ENCODE data around the gene GSK3A. TPM values are rescaled to one million over a fixed set of nuclear protein-coding genes. Genes with fewer than 3 reads are reported as not detected.

GSK3A gene
- total and polyA plus RNA-seq, 2 of the 8 experiments (the other 6 are each of a cell fraction or from before 2014, with no cell fraction given): 55.3 to 84.0 TPM

DNA sequence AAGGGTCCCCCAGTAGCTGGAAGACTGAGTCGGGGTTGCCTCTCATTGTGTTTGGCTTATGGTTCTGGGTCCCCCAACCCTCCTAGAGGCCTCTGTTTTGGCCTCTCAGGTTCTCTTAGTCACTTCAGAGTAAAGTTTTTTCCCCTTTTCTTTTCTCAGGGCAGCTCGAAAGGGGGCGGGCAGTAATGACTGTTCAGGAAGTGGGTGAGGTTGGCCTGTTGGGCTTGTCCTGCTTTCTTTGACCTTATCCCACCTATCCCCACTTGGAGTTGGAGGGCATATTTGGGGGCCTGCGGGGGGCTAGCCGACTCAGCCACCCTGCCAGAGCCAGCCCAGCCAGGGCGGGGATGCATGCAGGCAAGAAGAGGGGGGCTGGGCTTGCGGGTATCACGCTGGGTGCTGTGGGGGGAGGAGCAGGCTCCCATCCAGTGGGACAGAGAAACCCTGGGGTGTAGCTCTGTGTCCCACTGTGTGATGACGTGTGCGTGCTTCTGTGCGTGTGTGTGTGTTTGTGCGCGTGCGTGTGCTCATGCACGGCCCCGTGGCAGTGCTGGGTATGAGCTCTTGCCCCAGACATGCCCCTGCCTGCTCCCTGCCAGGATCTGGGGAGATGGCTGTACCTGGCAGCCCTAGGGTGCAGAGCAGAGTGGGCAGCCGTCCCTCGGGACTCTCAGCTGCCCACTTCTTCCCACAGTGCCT, 28.1 kb upstream of the GSK3A start (continued):
- no peak for TF ChIP-seq PHF8 (conservative IDR thresholded peaks at IDR 0.05; ENCODE audit: low read depth, low read length)
- TF ChIP-seq, protein P1, sequence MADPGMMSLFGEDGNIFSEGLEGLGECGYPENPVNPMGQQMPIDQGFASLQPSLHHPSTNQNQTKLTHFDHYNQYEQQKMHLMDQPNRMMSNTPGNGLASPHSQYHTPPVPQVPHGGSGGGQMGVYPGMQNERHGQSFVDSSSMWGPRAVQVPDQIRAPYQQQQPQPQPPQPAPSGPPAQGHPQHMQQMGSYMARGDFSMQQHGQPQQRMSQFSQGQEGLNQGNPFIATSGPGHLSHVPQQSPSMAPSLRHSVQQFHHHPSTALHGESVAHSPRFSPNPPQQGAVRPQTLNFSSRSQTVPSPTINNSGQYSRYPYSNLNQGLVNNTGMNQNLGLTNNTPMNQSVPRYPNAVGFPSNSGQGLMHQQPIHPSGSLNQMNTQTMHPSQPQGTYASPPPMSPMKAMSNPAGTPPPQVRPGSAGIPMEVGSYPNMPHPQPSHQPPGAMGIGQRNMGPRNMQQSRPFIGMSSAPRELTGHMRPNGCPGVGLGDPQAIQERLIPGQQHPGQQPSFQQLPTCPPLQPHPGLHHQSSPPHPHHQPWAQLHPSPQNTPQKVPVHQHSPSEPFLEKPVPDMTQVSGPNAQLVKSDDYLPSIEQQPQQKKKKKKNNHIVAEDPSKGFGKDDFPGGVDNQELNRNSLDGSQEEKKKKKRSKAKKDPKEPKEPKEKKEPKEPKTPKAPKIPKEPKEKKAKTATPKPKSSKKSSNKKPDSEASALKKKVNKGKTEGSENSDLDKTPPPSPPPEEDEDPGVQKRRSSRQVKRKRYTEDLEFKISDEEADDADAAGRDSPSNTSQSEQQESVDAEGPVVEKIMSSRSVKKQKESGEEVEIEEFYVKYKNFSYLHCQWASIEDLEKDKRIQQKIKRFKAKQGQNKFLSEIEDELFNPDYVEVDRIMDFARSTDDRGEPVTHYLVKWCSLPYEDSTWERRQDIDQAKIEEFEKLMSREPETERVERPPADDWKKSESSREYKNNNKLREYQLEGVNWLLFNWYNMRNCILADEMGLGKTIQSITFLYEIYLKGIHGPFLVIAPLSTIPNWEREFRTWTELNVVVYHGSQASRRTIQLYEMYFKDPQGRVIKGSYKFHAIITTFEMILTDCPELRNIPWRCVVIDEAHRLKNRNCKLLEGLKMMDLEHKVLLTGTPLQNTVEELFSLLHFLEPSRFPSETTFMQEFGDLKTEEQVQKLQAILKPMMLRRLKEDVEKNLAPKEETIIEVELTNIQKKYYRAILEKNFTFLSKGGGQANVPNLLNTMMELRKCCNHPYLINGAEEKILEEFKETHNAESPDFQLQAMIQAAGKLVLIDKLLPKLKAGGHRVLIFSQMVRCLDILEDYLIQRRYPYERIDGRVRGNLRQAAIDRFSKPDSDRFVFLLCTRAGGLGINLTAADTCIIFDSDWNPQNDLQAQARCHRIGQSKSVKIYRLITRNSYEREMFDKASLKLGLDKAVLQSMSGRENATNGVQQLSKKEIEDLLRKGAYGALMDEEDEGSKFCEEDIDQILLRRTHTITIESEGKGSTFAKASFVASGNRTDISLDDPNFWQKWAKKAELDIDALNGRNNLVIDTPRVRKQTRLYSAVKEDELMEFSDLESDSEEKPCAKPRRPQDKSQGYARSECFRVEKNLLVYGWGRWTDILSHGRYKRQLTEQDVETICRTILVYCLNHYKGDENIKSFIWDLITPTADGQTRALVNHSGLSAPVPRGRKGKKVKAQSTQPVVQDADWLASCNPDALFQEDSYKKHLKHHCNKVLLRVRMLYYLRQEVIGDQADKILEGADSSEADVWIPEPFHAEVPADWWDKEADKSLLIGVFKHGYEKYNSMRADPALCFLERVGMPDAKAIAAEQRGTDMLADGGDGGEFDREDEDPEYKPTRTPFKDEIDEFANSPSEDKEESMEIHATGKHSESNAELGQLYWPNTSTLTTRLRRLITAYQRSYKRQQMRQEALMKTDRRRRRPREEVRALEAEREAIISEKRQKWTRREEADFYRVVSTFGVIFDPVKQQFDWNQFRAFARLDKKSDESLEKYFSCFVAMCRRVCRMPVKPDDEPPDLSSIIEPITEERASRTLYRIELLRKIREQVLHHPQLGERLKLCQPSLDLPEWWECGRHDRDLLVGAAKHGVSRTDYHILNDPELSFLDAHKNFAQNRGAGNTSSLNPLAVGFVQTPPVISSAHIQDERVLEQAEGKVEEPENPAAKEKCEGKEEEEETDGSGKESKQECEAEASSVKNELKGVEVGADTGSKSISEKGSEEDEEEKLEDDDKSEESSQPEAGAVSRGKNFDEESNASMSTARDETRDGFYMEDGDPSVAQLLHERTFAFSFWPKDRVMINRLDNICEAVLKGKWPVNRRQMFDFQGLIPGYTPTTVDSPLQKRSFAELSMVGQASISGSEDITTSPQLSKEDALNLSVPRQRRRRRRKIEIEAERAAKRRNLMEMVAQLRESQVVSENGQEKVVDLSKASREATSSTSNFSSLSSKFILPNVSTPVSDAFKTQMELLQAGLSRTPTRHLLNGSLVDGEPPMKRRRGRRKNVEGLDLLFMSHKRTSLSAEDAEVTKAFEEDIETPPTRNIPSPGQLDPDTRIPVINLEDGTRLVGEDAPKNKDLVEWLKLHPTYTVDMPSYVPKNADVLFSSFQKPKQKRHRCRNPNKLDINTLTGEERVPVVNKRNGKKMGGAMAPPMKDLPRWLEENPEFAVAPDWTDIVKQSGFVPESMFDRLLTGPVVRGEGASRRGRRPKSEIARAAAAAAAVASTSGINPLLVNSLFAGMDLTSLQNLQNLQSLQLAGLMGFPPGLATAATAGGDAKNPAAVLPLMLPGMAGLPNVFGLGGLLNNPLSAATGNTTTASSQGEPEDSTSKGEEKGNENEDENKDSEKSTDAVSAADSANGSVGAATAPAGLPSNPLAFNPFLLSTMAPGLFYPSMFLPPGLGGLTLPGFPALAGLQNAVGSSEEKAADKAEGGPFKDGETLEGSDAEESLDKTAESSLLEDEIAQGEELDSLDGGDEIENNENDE (IDR thresholded peaks at IDR 0.05; ENCODE audit: insufficient replicate concordance, low read length): no peak
- TF ChIP-seq CBX5 (IDR thresholded peaks at IDR 0.05; ENCODE audit: low read depth, low read length): no peak
- no peak for TF ChIP-seq TAF1 (IDR thresholded peaks at IDR 0.05; ENCODE audit: low read depth, low read length)
